Right lobe of liver (tissue), 6 donors: Measurements from ENCODE around the gene TBCK. TPM values are rescaled to one million over a fixed set of nuclear protein-coding genes. Genes with fewer than 3 reads are reported as not detected.

Experiments
- ATAC-seq, 4 donors: fragments of 200-7000 bp; cut with Tn5 transposase; one replicate each; pipeline ENCODE4 v1.9.1; 2020; ENCODE audit warnings: mild to moderate bottlenecking in 4 of 4, moderate library complexity in 4 of 4
- DNase-seq, 3 donors: peaks; one replicate each; pipeline ENCODE4 v3.0.0-alpha.2; 2020
- H3K27ac ChIP-seq, 3 donors: fragments of 200-600 bp; one replicate each; pipeline ENCODE4 v1.8.0; 2022
- H3K27me3 ChIP-seq, 2 donors: fragments of 200-600 bp; one replicate each; pipeline ENCODE4 v1.8.0; 2022
- H3K36me3 ChIP-seq, 4 donors: fragments of 200-600 bp; sonication (generic) in 1 of 4; one replicate each; pipeline versions ENCODE4 v1.5.1 to v1.8.0; 2017 to 2022; ENCODE audit warnings: control low read depth in 1 of 4
- H3K4me1 ChIP-seq, 4 donors: fragments of 200-600 bp; sonication (generic) in 1 of 4; one replicate each; pipeline versions ENCODE4 v1.5.1 to v1.8.0; 2017 to 2022; ENCODE audit warnings: control low read depth in 1 of 4
- H3K4me3 ChIP-seq, 3 donors: fragments of 200-600 bp; one replicate each; pipeline ENCODE4 v1.8.0; 2022
- H3K9me3 ChIP-seq, 4 donors: fragments of 200-600 bp; sonication (generic) in 1 of 4; one replicate each; pipeline versions ENCODE4 v1.5.1 to v1.8.0; 2017 to 2022; ENCODE audit warnings: control low read depth in 1 of 4
- CTCF ChIP-seq, 4 donors: fragments of 200-600 bp in 3 of 4; fragments of 450-650 bp in 1 of 4; IDR thresholded peaks; one replicate each; pipeline versions ENCODE4 v1.5.1 to v1.8.0; 2016 to 2022; ENCODE audit warnings: antibody characterized with exemption in 4 of 4, mild to moderate bottlenecking in 2 of 4
- POLR2A ChIP-seq: fragments of 450-650 bp; IDR thresholded peaks from one replicate; pipeline ENCODE4 v1.6.1; 2017; ENCODE audit warnings: antibody characterized with exemption, mild to moderate bottlenecking
- WGBS: methylation state at CpG from one replicate; pipeline ENCODE4 v1.1.6; 2018; ENCODE audit warnings: low coverage, low lambda C conversion rate; ENCODE audit not compliant: insufficient coverage; ENCODE audit errors: missing lambda C conversion rate; 5-methylcytosine and 5-hydroxymethylcytosine counted together
- intact Hi-C, 2 donors: fragments of 100-400 bp; cut with DNase I; formaldehyde crosslinking; loops; one replicate each; pipeline versions ENCODE4 v1.11.2 to v1.14.1; 2022
- total RNA-seq, 6 experiments: library from RNA; depleted of rRNA in 2 of 6; stranded (reverse); fragments of >200 nt in 2 of 6; fragmentation: NEBNext Ultra II Directional in 3 of 6; extraction: Animal tissue kit (Norgen Biotek cat#: 25700) in 3 of 6; gene quantifications; one replicate each; pipeline versions ENCODE4 v1.1.0 to v1.2.4, GENCODE V29; 2016 to 2023
- donor health status: DM: no; HTN: yes; CAD: no.
- donor health status: DM: no; HTN: no; CAD: no.
- donor health status: DM: no; HTN: no; CAD: no.
- donor health status: DM: no; HTN: yes; CAD: no.
- donor health status: DM: no; HTN: yes; CAD: no.

Gene TBCK
- total RNA-seq, 6 experiments from 2014 or later: 15.1 to 20.1 (median 16.8) TPM

- WGBS: 88% methylated on average over 1 of the region's 1 CpG
- ATAC-seq (no peak), DNase-seq (no peak)
- no peak overlapping the region for H3K27ac ChIP-seq
- intact Hi-C loops: no loop called here
- H3K4me3 ChIP-seq: no peak overlapping the region
- no peaks in the 10 kb centered on the region for H3K27me3 ChIP-seq
- TF ChIP-seq CTCF (IDR thresholded peaks at IDR 0.05) (no peak), POLR2A (no peak)
- no peaks in the 10 kb centered on the region for H3K36me3 ChIP-seq
- H3K4me1 ChIP-seq: peaks cover 0 to 6% (median 0%) of the 10 kb centered on the region in 4 donors
- no peaks in the 10 kb centered on the region for H3K9me3 ChIP-seq
Measured at GRCh38 chr4:106065018-106065417, 251.0 kb downstream of the TBCK start.

- intact Hi-C loops: no loop called here
- no peaks in the 10 kb centered on the region for H3K27me3 ChIP-seq
- no peak overlapping the region for H3K27ac ChIP-seq
- ATAC-seq: no peak
- DNase-seq: no peak
- H3K4me1 ChIP-seq: peaks cover 0 to 6% (median 0%) of the 10 kb centered on the region in 4 donors
- H3K4me3 ChIP-seq: no peak overlapping the region
- WGBS: 82% methylated on average over 3 of the region's 3 CpGs
- TF ChIP-seq POLR2A (no peak), CTCF (IDR thresholded peaks at IDR 0.05) (no peak)
- no peaks in the 10 kb centered on the region for H3K36me3 ChIP-seq
- no peaks in the 10 kb centered on the region for H3K9me3 ChIP-seq
Measured at GRCh38 chr4:106063009-106063408, 253.0 kb downstream of the TBCK start.

GRCh38 chr4:106062452-106062875 lies 253.5 kb downstream of the TBCK start:
- Histone ChIP-seq H3K4me1 (peaks cover 0 to 6% (median 0%) of the 10 kb centered on the region in 4 donors), H3K4me3 (no peak overlapping the region), H3K9me3 (no peaks in the 10 kb centered on the region), H3K27me3 (no peaks in the 10 kb centered on the region), H3K36me3 (no peaks in the 10 kb centered on the region), H3K27ac (no peak overlapping the region)
- ATAC-seq: no peak
- intact Hi-C loops: no loop called here
- DNase-seq: no peak
- WGBS: 89% methylated on average over 1 of the region's 1 CpG
- TF ChIP-seq POLR2A (no peak), CTCF (IDR thresholded peaks at IDR 0.05) (no peak)

- Histone ChIP-seq H3K9me3 (no peaks in the 10 kb centered on the region), H3K4me3 (no peak overlapping the region), H3K27me3 (no peaks in the 10 kb centered on the region), H3K36me3 (no peaks in the 10 kb centered on the region), H3K4me1 (peaks cover 0 to 6% (median 0%) of the 10 kb centered on the region in 4 donors), H3K27ac (no peak overlapping the region)
- ATAC-seq (no peak), DNase-seq (no peak)
- TF ChIP-seq CTCF (IDR thresholded peaks at IDR 0.05): no peak
- no peak for TF ChIP-seq POLR2A
- intact Hi-C loops: no loop called here
Measured at GRCh38 chr4:106058921-106059320, 257.1 kb downstream of the TBCK start.

- DNase-seq (no peak), ATAC-seq (no peak)
- H3K9me3 ChIP-seq: no peaks in the 10 kb centered on the region
- no peaks in the 10 kb centered on the region for H3K27me3 ChIP-seq
- H3K27ac ChIP-seq: no peak overlapping the region
- intact Hi-C loops: no loop called here
- no peaks in the 10 kb centered on the region for H3K4me1 ChIP-seq
- no peak for TF ChIP-seq CTCF (IDR thresholded peaks at IDR 0.05)
- no peak for TF ChIP-seq POLR2A
- no peak overlapping the region for H3K4me3 ChIP-seq
- no peaks in the 10 kb centered on the region for H3K36me3 ChIP-seq
Measured at GRCh38 chr4:106056914-106057313, 259.1 kb downstream of the TBCK start.
